Lung (tissue), 12 donors: ENCODE data around the gene DAD1. TPM values are rescaled to one million over a fixed set of nuclear protein-coding genes. Genes with fewer than 3 reads are reported as not detected.

Source experiments
- ATAC-seq: fragments of 200-7000 bp; cut with Tn5 transposase; one replicate; pipeline ENCODE4 v1.9.1; 2020; ENCODE audit warnings: moderate number of reproducible peaks; ENCODE audit not compliant: insufficient read depth, low FRiP score
- DNase-seq, 3 donors: peaks; one replicate each; pipeline ENCODE4 v3.0.0-alpha.2; 2013 to 2017
- H3K27ac ChIP-seq, 2 donors: one replicate each; pipeline ENCODE4 v1.5.1; 2013; ENCODE audit warnings: mild to moderate bottlenecking in 2 of 2, moderate library complexity in 2 of 2, control low read depth in 1 of 2, inconsistent platforms in 1 of 2, low read depth in 1 of 2, low read length in 1 of 2
- H3K27me3 ChIP-seq, 3 donors: one replicate each; pipeline ENCODE4 v1.5.1; 2013; ENCODE audit warnings: low read length in 2 of 3; ENCODE audit not compliant: control insufficient read depth in 3 of 3, insufficient read depth in 3 of 3
- H3K36me3 ChIP-seq, 4 donors: one replicate each; pipeline ENCODE4 v1.5.1; 2013; ENCODE audit warnings: low read length in 4 of 4, mild to moderate bottlenecking in 1 of 4, moderate library complexity in 1 of 4; ENCODE audit not compliant: control insufficient read depth in 4 of 4, insufficient read depth in 4 of 4
- H3K4me1 ChIP-seq, 5 donors: one replicate each; pipeline ENCODE4 v1.5.1; 2013; ENCODE audit warnings: low read length in 5 of 5, mild to moderate bottlenecking in 2 of 5, moderate library complexity in 1 of 5; ENCODE audit not compliant: control insufficient read depth in 5 of 5, insufficient read depth in 5 of 5
- H3K4me3 ChIP-seq: one replicate; pipeline ENCODE4 v1.5.1; 2013; ENCODE audit warnings: mild to moderate bottlenecking, control low read depth, moderate library complexity
- H3K9ac ChIP-seq, 2 donors: one replicate each; pipeline ENCODE4 v1.5.1; 2013; ENCODE audit warnings: low read length in 2 of 2, control low read depth in 1 of 2; ENCODE audit not compliant: insufficient read depth in 1 of 2
- H3K9me3 ChIP-seq, 4 donors: one replicate each; pipeline ENCODE4 v1.5.1; 2013; ENCODE audit warnings: low read length in 3 of 4, mild to moderate bottlenecking in 1 of 4, moderate library complexity in 1 of 4; ENCODE audit not compliant: control insufficient read depth in 4 of 4, insufficient read depth in 3 of 4
- CTCF ChIP-seq: IDR thresholded peaks from 2 replicates; pipeline ENCODE4 v1.5.1; 2012; ENCODE audit warnings: mild to moderate bottlenecking; ENCODE audit errors: control extremely low read depth, extremely low read depth
- WGBS, 2 donors: extraction: QIAGEN DNeasy Blood & Tissue Kit; methylation state at CpG; one replicate each; pipeline ENCODE4 v1.1.7; 2013; 5-methylcytosine and 5-hydroxymethylcytosine counted together
- polyA plus RNA-seq, 2 donors: library from polyadenylated mRNA; stranded (reverse); fragments of 200-250 nt; gene quantifications; one replicate each; pipeline ENCODE4 v1.2.1, GENCODE V29; 2013
- total RNA-seq, 2 donors: library from RNA; depleted of rRNA in 1 of 2; stranded (reverse); fragments of >200 nt in 1 of 2; gene quantifications; one replicate each; pipeline ENCODE4 v1.2.1, GENCODE V29; 2014 to 2021
- donor health status: control.
- donor health status: control.
- donor health status: Bipolar disorder and iron deficiency.
- donor health status: healthy.
- donor health status: DM: yes; HTN: yes; CAD: no.

The DAD1 gene
- total and polyA plus RNA-seq, 4 donors: 164 to 377 (median 217) TPM

GRCh38 chr14:22553445-22553844 lies 35.6 kb downstream of the DAD1 start:
- Histone ChIP-seq H3K4me1 (peaks cover 3 to 19% (median 5%) of the 10 kb centered on the region in 5 donors), H3K27me3 (no peaks in the 10 kb centered on the region), H3K9me3 (no peaks in the 10 kb centered on the region), H3K36me3 (no peaks in the 10 kb centered on the region), H3K9ac (no peak overlapping the region), H3K27ac (no peak overlapping the region), H3K4me3 (no peak overlapping the region)
- TF ChIP-seq CTCF: no peak
- WGBS, 2 donors: 86 to 94% methylated on average over 5 of the region's 5 CpGs
- ATAC-seq: no peak
- DNase-seq: no peak

GRCh38 chr14:22552827-22553076 lies 36.3 kb downstream of the DAD1 start:
- no peak for ATAC-seq
- Histone ChIP-seq H3K36me3 (no peaks in the 10 kb centered on the region), H3K4me1 (peaks cover 0 to 25% (median 10%) of the 10 kb centered on the region in 5 donors), H3K9me3 (no peaks in the 10 kb centered on the region), H3K27ac (no peak overlapping the region), H3K4me3 (no peak overlapping the region), H3K27me3 (no peaks in the 10 kb centered on the region), H3K9ac (no peak overlapping the region)
- TF ChIP-seq CTCF: no peak
- DNase-seq: no peak
- WGBS, 2 donors: 95 to 97% methylated on average over 2 of the region's 2 CpGs

- H3K36me3 ChIP-seq: no peaks in the 10 kb centered on the region
- WGBS, 2 donors: 83 to 87% methylated on average over 13 of the region's 13 CpGs
- no peak overlapping the region for H3K4me3 ChIP-seq
- TF ChIP-seq CTCF: no peak
- no peaks in the 10 kb centered on the region for H3K9me3 ChIP-seq
- H3K4me1 ChIP-seq: peaks cover 0 to 28% (median 15%) of the 10 kb centered on the region in 5 donors
- H3K27me3 ChIP-seq: no peaks in the 10 kb centered on the region
- H3K9ac ChIP-seq: no peak overlapping the region
- DNase-seq: no peak
- no peak overlapping the region for H3K27ac ChIP-seq
- ATAC-seq: no peak
Measured at GRCh38 chr14:22552001-22552826, 36.8 kb downstream of the DAD1 start.

- WGBS, 2 donors: 52 to 54% methylated on average over 5 of the region's 5 CpGs
Measured at GRCh38 chr14:22551605-22551997, 37.4 kb downstream of the DAD1 start.

More at GRCh38 chr14:22551605-22551997, 37.4 kb downstream of the DAD1 start:
- peaks cover 0 to 32% (median 20%) of the 10 kb centered on the region in 5 donors for H3K4me1 ChIP-seq
- no peaks in the 10 kb centered on the region for H3K27me3 ChIP-seq
- H3K27ac ChIP-seq: no peak overlapping the region
- no peak overlapping the region for H3K4me3 ChIP-seq
- no peaks in the 10 kb centered on the region for H3K36me3 ChIP-seq
- H3K9me3 ChIP-seq: no peaks in the 10 kb centered on the region
- TF ChIP-seq CTCF: no peak
- ATAC-seq (no peak), DNase-seq (no peak)
- H3K9ac ChIP-seq: no peak overlapping the region
